Activated effector memory CD4-positive, alpha-beta T cell treated with Interleukin-2 at 50 U/mL for 16 hours (primary cell): ENCODE results near the gene RSPH9.
"Not testable (repeated sequence)": the region's sequence is repeated elsewhere in the genome, so short reads cannot be mapped to it uniquely, and the experiment has no call there.

ENCODE experiments used
- DNase-seq: peaks from one replicate; pipeline ENCODE4 v3.0.0-alpha.2; 2020

Gene RSPH9

GRCh38 chr6:43689421-43689820, 44.6 kb downstream of the RSPH9 start:
- DNase-seq: no peak

GRCh38 chr6:43695215-43695966, 50.6 kb downstream of the RSPH9 start:
- DNase-seq: no peak

- DNase-seq: no peak
These were observed 51.1 kb downstream of the RSPH9 start for GRCh38 chr6:43695967-43696291.

- DNase-seq: no peak
These were observed 52.6 kb downstream of the RSPH9 start for GRCh38 chr6:43697421-43697820.

- no peak for DNase-seq
These were observed 53.9 kb downstream of the RSPH9 start for GRCh38 chr6:43698584-43699349.

- no peak for DNase-seq
These were observed 54.8 kb downstream of the RSPH9 start for GRCh38 chr6:43699564-43700186.

GRCh38 chr6:43700939-43701560, 56.2 kb downstream of the RSPH9 start:
- not testable (repeated sequence) for DNase-seq

GRCh38 chr6:43702171-43702533, 57.3 kb downstream of the RSPH9 start:
- DNase-seq: no peak

- DNase-seq: no peak
These were observed 58.0 kb downstream of the RSPH9 start for GRCh38 chr6:43702534-43703440.

GRCh38 chr6:43703512-43704429, 58.9 kb downstream of the RSPH9 start:
- DNase-seq: no peak

- no peak for DNase-seq
These were observed 61.2 kb downstream of the RSPH9 start for GRCh38 chr6:43705996-43706395.

- DNase-seq: no peak
These were observed 62.0 kb downstream of the RSPH9 start for GRCh38 chr6:43706788-43707187.

GRCh38 chr6:43707269-43707668, 62.4 kb downstream of the RSPH9 start:
- DNase-seq: no peak

GRCh38 chr6:43707767-43708166, 62.9 kb downstream of the RSPH9 start:
- no peak for DNase-seq

- DNase-seq: no peak
These were observed 64.2 kb downstream of the RSPH9 start for GRCh38 chr6:43708860-43709653.

- no peak for DNase-seq
These were observed 64.9 kb downstream of the RSPH9 start for GRCh38 chr6:43709654-43710303.

GRCh38 chr6:43710576-43710975, 65.7 kb downstream of the RSPH9 start:
- no peak for DNase-seq

GRCh38 chr6:43712579-43712978, 67.7 kb downstream of the RSPH9 start:
- no peak for DNase-seq

GRCh38 chr6:43713643-43714310, 68.9 kb downstream of the RSPH9 start:
- no peak for DNase-seq
